ENCODE data around the gene ZC3H6. TPM values are rescaled to one million over a fixed set of nuclear protein-coding genes. Genes with fewer than 3 reads are reported as not detected.

ZC3H6 gene
- 10 to 100 TPM; 14.4 to 20.3 (median 18.2) TPM for total RNA-seq

GRCh38 chr2:112275311-112275886, at the start of gene ZC3H6:
ZC3H6 (plus strand) TSS chr2:112275597; CDS start chr2:112275995, 398 bp downstream.
- H3K4me3 ChIP-seq = peak within 1 kb of the TSS; percentile 80 to 94 (median 85)
- H3K9me3 ChIP-seq = no peaks in the 10 kb centered on the region
- H3K27me3 ChIP-seq = no peaks in the 10 kb centered on the region
- TF ChIP-seq CTCF (IDR thresholded peaks at IDR 0.05) = peak; percentile 18 to 53 (median 41)
- peak; percentile 97 to 99 (median 97) for TF ChIP-seq POLR2AphosphoS5 (IDR thresholded peaks at IDR 0.05)
- TF ChIP-seq POLR2A (IDR thresholded peaks at IDR 0.05) = peak; percentile 90
- H3K36me3 ChIP-seq = no peaks in the 10 kb centered on the region
- peak within 1 kb of the TSS; percentile 100 for H3K27ac ChIP-seq
- H3K4me1 ChIP-seq = no peaks in the 10 kb centered on the region
- peak; percentile 98 to 99 for DNase-seq (ENCODE audit: low spot score in 2 of 2)
- intact Hi-C loops (cut with DNase I; ENCODE audit: low total_unique reads) = no loop called here

- no peaks in the 10 kb centered on the region for H3K36me3 ChIP-seq
These were observed 46.0 kb upstream of the ZC3H6 start for GRCh38 chr2:112229348-112229747.

GRCh38 chr2:112230371-112230770, 45.0 kb upstream of the ZC3H6 start:
- no peaks in the 10 kb centered on the region for H3K36me3 ChIP-seq
- H3K4me3 ChIP-seq = no peak overlapping the region
- intact Hi-C loops (cut with DNase I; ENCODE audit: low total_unique reads) = no loop called here
- TF ChIP-seq POLR2AphosphoS5 (IDR thresholded peaks at IDR 0.05) = no peak
- TF ChIP-seq POLR2A (IDR thresholded peaks at IDR 0.05) = no peak
- no peaks in the 10 kb centered on the region for H3K4me1 ChIP-seq
- H3K9me3 ChIP-seq = no peaks in the 10 kb centered on the region
- DNase-seq (ENCODE audit: low spot score in 2 of 2) = no peak
- H3K27me3 ChIP-seq = no peaks in the 10 kb centered on the region
- H3K27ac ChIP-seq = no peak overlapping the region

More at GRCh38 chr2:112229348-112229747, 46.0 kb upstream of the ZC3H6 start:
- no peaks in the 10 kb centered on the region for H3K27me3 ChIP-seq
- no peaks in the 10 kb centered on the region for H3K4me1 ChIP-seq
- no peak overlapping the region for H3K4me3 ChIP-seq
- no peak for DNase-seq (ENCODE audit: low spot score in 2 of 2)
- H3K27ac ChIP-seq = no peak overlapping the region
- intact Hi-C loops (cut with DNase I; ENCODE audit: low total_unique reads) = no loop called here
- H3K9me3 ChIP-seq = no peaks in the 10 kb centered on the region
- TF ChIP-seq POLR2A (IDR thresholded peaks at IDR 0.05) = no peak
- TF ChIP-seq CTCF (IDR thresholded peaks at IDR 0.05) = no peak
- TF ChIP-seq POLR2AphosphoS5 (IDR thresholded peaks at IDR 0.05) = no peak

GRCh38 chr2:112239862-112240261, 35.5 kb upstream of the ZC3H6 start:
- no peaks in the 10 kb centered on the region for H3K4me1 ChIP-seq
- no peak overlapping the region for H3K27ac ChIP-seq
- intact Hi-C loops (cut with DNase I; ENCODE audit: low total_unique reads) = no loop called here
- no peak for DNase-seq (ENCODE audit: low spot score in 2 of 2)
- H3K4me3 ChIP-seq = no peak overlapping the region
- H3K27me3 ChIP-seq = no peaks in the 10 kb centered on the region
- no peaks in the 10 kb centered on the region for H3K36me3 ChIP-seq
- no peaks in the 10 kb centered on the region for H3K9me3 ChIP-seq
- TF ChIP-seq CTCF (IDR thresholded peaks at IDR 0.05) = no peak
- no peak for TF ChIP-seq POLR2AphosphoS5 (IDR thresholded peaks at IDR 0.05)
- no peak for TF ChIP-seq POLR2A (IDR thresholded peaks at IDR 0.05)

GRCh38 chr2:112242384-112242783, 33.0 kb upstream of the ZC3H6 start:
- TF ChIP-seq CTCF (IDR thresholded peaks at IDR 0.05) = no peak
- TF ChIP-seq POLR2AphosphoS5 (IDR thresholded peaks at IDR 0.05) = no peak
- TF ChIP-seq POLR2A (IDR thresholded peaks at IDR 0.05) = no peak
- H3K4me3 ChIP-seq = no peak overlapping the region
- DNase-seq (ENCODE audit: low spot score in 2 of 2) = no peak
- no peaks in the 10 kb centered on the region for H3K36me3 ChIP-seq
- no peaks in the 10 kb centered on the region for H3K27me3 ChIP-seq
- H3K27ac ChIP-seq = no peak overlapping the region
- no peaks in the 10 kb centered on the region for H3K9me3 ChIP-seq
- intact Hi-C loops (cut with DNase I; ENCODE audit: low total_unique reads) = no loop called here
- H3K4me1 ChIP-seq = no peaks in the 10 kb centered on the region

All from breast epithelium (tissue), 4 donors.